ENCODE measurements around the gene CCNDBP1.

GRCh38 chr15:43221422-43221821 is 36.2 kb downstream of the CCNDBP1 start:
- TF ChIP-seq PATZ1 (CRISPR knock-in tag; IDR thresholded peaks at IDR 0.05; ENCODE audit: borderline replicate concordance) = no peak
- no peak for TF ChIP-seq ZFP30 (CRISPR knock-in tag; IDR thresholded peaks at IDR 0.05)
- no peak for TF ChIP-seq OSR1 (CRISPR knock-in tag; IDR thresholded peaks at IDR 0.05)
- TF ChIP-seq GLIS3 (CRISPR knock-in tag; IDR thresholded peaks at IDR 0.05) = no peak
- TF ChIP-seq RARB (CRISPR knock-in tag; IDR thresholded peaks at IDR 0.05) = no peak
- no peak for TF ChIP-seq TCF4 (CRISPR knock-in tag; IDR thresholded peaks at IDR 0.05; ENCODE audit: borderline replicate concordance)
- no peak for TF ChIP-seq ZC3H10 (CRISPR knock-in tag; IDR thresholded peaks at IDR 0.05)
- TF ChIP-seq ZNF8 (CRISPR knock-in tag; IDR thresholded peaks at IDR 0.05) = no peak
- no peak for TF ChIP-seq TSHZ2 (CRISPR knock-in tag; IDR thresholded peaks at IDR 0.05)
- TF ChIP-seq CREB5 (CRISPR knock-in tag; IDR thresholded peaks at IDR 0.05; ENCODE audit: low read depth) = no peak
- no peak for TF ChIP-seq ARNTL (CRISPR knock-in tag; IDR thresholded peaks at IDR 0.05; ENCODE audit: borderline replicate concordance, low read depth)
- TF ChIP-seq ZFP3 (CRISPR knock-in tag; IDR thresholded peaks at IDR 0.05) = no peak

Measured in SK-N-SH treated with all-trans-retinoic acid at 6 μM for 48 hours (cell line).